Measurements from ENCODE around the gene AOC3. TPM values are rescaled to one million over a fixed set of nuclear protein-coding genes. Genes with fewer than 3 reads are reported as not detected.

AOC3 gene
- total and polyA plus RNA-seq, 2 of the 8 experiments (the other 6 are each of a cell fraction or from before 2014, with no cell fraction given), result 2.5 to 2.7 TPM

GRCh38 chr17:42844761-42845555 lies 6.0 kb upstream of the AOC3 start:
- peaks cover 23 to 55% (median 39%) of the 10 kb centered on the region in 4 experiments for H3K36me3 ChIP-seq (ENCODE audit: control insufficient read depth in 2 of 4, insufficient read depth in 4 of 4, low read length in 3 of 4)
- TF ChIP-seq CTCF (IDR thresholded peaks at IDR 0.05; ENCODE audit: control extremely low read depth in 1 of 3, insufficient read depth in 1 of 3, low read depth in 1 of 3, low read length in 3 of 3), result no peak
- TF ChIP-seq SIRT6 (IDR thresholded peaks at IDR 0.05; ENCODE audit: low read length), result no peak
- TF ChIP-seq MAFK (IDR thresholded peaks at IDR 0.05; ENCODE audit: low read depth, low read length), result no peak
- TF ChIP-seq JUN (IDR thresholded peaks at IDR 0.05; ENCODE audit: low read depth, low read length), result no peak
- TF ChIP-seq SP2 (IDR thresholded peaks at IDR 0.05; ENCODE audit: low read length), result no peak
- no peak; the same call in 1 of the 2 replicates for TF ChIP-seq POLR2AphosphoS5 (IDR thresholded peaks at IDR 0.05; ENCODE audit: low read depth, low read length)
- no peak for TF ChIP-seq BCL11A (IDR thresholded peaks at IDR 0.05; ENCODE audit: low read depth in 2 of 2, low read length in 2 of 2)
- TF ChIP-seq RXRA (IDR thresholded peaks at IDR 0.05; ENCODE audit: insufficient read depth, low read depth, low read length), result no peak
- TF ChIP-seq RAD21 (IDR thresholded peaks at IDR 0.05 in 1 of 2, conservative IDR thresholded peaks at IDR 0.05 in 1 of 2; ENCODE audit: low read depth in 2 of 2, low read length in 2 of 2), result no peak

More at GRCh38 chr17:42844761-42845555, 6.0 kb upstream of the AOC3 start:
- no peak overlapping the region for H4K91ac ChIP-seq (replicated peaks; ENCODE audit: insufficient read length, low read length)
- no peaks in the 10 kb centered on the region; a peak in 1 of 7 replicates for H3K27me3 ChIP-seq (replicated peaks in 1 of 4; ENCODE audit: control insufficient read depth in 3 of 4, extremely low read depth in 1 of 4, insufficient read depth in 3 of 4, low read length in 3 of 4)
- H4K5ac ChIP-seq (ENCODE audit: insufficient read length, low read depth, low read length), result no peak overlapping the region
- no peak overlapping the region for H3K9ac ChIP-seq (replicated peaks in 1 of 4; ENCODE audit: extremely low read depth in 1 of 4, low read depth in 3 of 4, low read length in 3 of 4)
- H2BK20ac ChIP-seq (ENCODE audit: low read length), result no peak overlapping the region
- no peaks in the 10 kb centered on the region for H3K9me3 ChIP-seq (ENCODE audit: insufficient read depth in 2 of 2, low read depth in 1 of 2, low read length in 1 of 2)
- no peak overlapping the region for H3K56ac ChIP-seq (replicated peaks; ENCODE audit: insufficient read length, low read depth, low read length)
- no peak for DNase-seq (ENCODE audit: low read depth in 1 of 2, low spot score in 2 of 2)
- H3K27ac ChIP-seq (ENCODE audit: low read depth, low read length), result no peak overlapping the region
- 96% methylated on average over 22 of the region's 24 CpGs; no CpG with 5 or more reads in 1 of the 2 experiments for whole genome bisulfite sequencing, 2 experiments (ENCODE audit: extremely low coverage in 1 of 2, insufficient coverage in 1 of 2, insufficient read length in 1 of 2, insufficient replicate concordance in 2 of 2, low coverage in 1 of 2, low lambda C conversion rate in 2 of 2, missing lambda C conversion rate in 1 of 2)
- FAIRE-seq, result no peak
- no peak overlapping the region for H2AK5ac ChIP-seq (ENCODE audit: low read depth, low read length)
- H3K4me1 ChIP-seq (replicated peaks in 1 of 4; ENCODE audit: control insufficient read depth in 3 of 4, insufficient read depth in 4 of 4, low read length in 3 of 4), result no peaks in the 10 kb centered on the region; a peak in 1 of 7 replicates
- CTCF ChIA-PET (ENCODE audit: partially characterized antibody), result interaction anchor here (0.6 to 8.9 kb wide), 18 partner anchors 9 to 131 kb away, joined by 3 to 141 read pairs (median 5); no protein-coding TSS in a partner anchor
- no peak overlapping the region for H2BK5ac ChIP-seq (ENCODE audit: low read depth, low read length)
- no peaks in the 10 kb centered on the region for H3K79me1 ChIP-seq (ENCODE audit: low read depth, low read length)
- H2BK120ac ChIP-seq (replicated peaks; ENCODE audit: low read depth, low read length), result no peak overlapping the region
- peaks cover 13 to 19% of the 10 kb centered on the region in 2 experiments for H4K20me1 ChIP-seq (replicated peaks in 1 of 2; ENCODE audit: control insufficient read depth in 1 of 2, insufficient read depth in 2 of 2, low read length in 2 of 2)
- no peak overlapping the region for H3K4ac ChIP-seq (replicated peaks; ENCODE audit: insufficient read length, low read depth, low read length)
- no peak overlapping the region for H3K4me3 ChIP-seq (ENCODE audit: extremely low read depth in 1 of 4, insufficient read depth in 2 of 4, low read depth in 3 of 4, low read length in 4 of 4)
- H3K14ac ChIP-seq (ENCODE audit: insufficient read length), result no peak overlapping the region
- no peak overlapping the region for H3K4me2 ChIP-seq (ENCODE audit: insufficient read depth in 1 of 2, low read depth in 2 of 2, low read length in 2 of 2)
- no peak overlapping the region for H3K18ac ChIP-seq (ENCODE audit: extremely low read depth, low read length)
- H3K79me2 ChIP-seq (ENCODE audit: control insufficient read depth in 1 of 2, insufficient read depth in 2 of 2, low read length in 2 of 2), result no peaks in the 10 kb centered on the region
- no peak overlapping the region for H2BK12ac ChIP-seq (ENCODE audit: low read depth, low read length)
- H3K23me2 ChIP-seq (ENCODE audit: low read depth, low read length), result no peaks in the 10 kb centered on the region
- H2BK15ac ChIP-seq (ENCODE audit: low read length), result no peak overlapping the region
- no peak overlapping the region; the same call in 1 of the 2 replicates for H4K8ac ChIP-seq (ENCODE audit: extremely low read depth, insufficient read depth, low read length)
- H3K23ac ChIP-seq (ENCODE audit: insufficient read length), result no peak overlapping the region
- no peak overlapping the region for H2AFZ ChIP-seq (ENCODE audit: low read length)
- POLR2A ChIA-PET (ENCODE audit: partially characterized antibody), result interaction anchor here (0.6 to 10.4 kb wide), 22 partner anchors 9 to 194 kb away, joined by 3 to 111 read pairs (median 4); partner anchors contain the start of genes AARSD1, BECN1, PSME3 and RPL27

Measured in H1 (cell line).